HCT116 (cell line): Measurements from ENCODE around the gene BRD2.

Source experiments
- ELF1 ChIP-seq: IDR thresholded peaks from 2 replicates; pipeline ENCODE4 v1.6.1; 2012; ENCODE audit warnings: low read depth, borderline replicate concordance
- POLR2A ChIP-seq: IDR thresholded peaks from 2 replicates; pipeline ENCODE4 v1.7.0; 2011; ENCODE audit warnings: borderline replicate concordance; ENCODE audit not compliant: insufficient read depth, insufficient read length; ENCODE audit errors: extremely low read depth

- no peak for TF ChIP-seq POLR2A
- TF ChIP-seq ELF1 = no peak
Measured at GRCh38 chr6:33004940-33005339, 36.5 kb downstream of the BRD2 start.
